ENCODE measurements around the gene STK35.

STK35 gene

GRCh38 chr20:2124564-2125213, 23.1 kb downstream of the STK35 start:
- Histone ChIP-seq H3K4me3 (ENCODE audit: low read length) (no peak overlapping the region), H3K9ac (ENCODE audit: low read depth, low read length) (no peak overlapping the region), H3K4me1 (ENCODE audit: insufficient read depth, low read length) (peaks cover 4% of the 10 kb centered on the region; the same call in 1 of the 2 replicates), H3K36me3 (ENCODE audit: insufficient read depth, low read length) (peaks cover 14% of the 10 kb centered on the region), H3K9me3 (ENCODE audit: insufficient read depth, low read depth, low read length) (no peaks in the 10 kb centered on the region), H3K27ac (ENCODE audit: low read depth, low read length) (no peak overlapping the region), H3K27me3 (ENCODE audit: insufficient read depth, low read length) (no peaks in the 10 kb centered on the region)
- 88% methylated on average over 7 of the region's 7 CpGs for WGBS

- H3K27ac ChIP-seq (ENCODE audit: low read depth, low read length) = no peak overlapping the region
- H3K4me3 ChIP-seq (ENCODE audit: low read length) = no peak overlapping the region
- WGBS = 94% methylated on average over 7 of the region's 7 CpGs
- H3K36me3 ChIP-seq (ENCODE audit: insufficient read depth, low read length) = peaks cover 7% of the 10 kb centered on the region
- H3K9ac ChIP-seq (ENCODE audit: low read depth, low read length) = no peak overlapping the region
- no peaks in the 10 kb centered on the region for H3K9me3 ChIP-seq (ENCODE audit: insufficient read depth, low read depth, low read length)
- H3K27me3 ChIP-seq (ENCODE audit: insufficient read depth, low read length) = no peaks in the 10 kb centered on the region
- H3K4me1 ChIP-seq (ENCODE audit: insufficient read depth, low read length) = peaks cover 13% of the 10 kb centered on the region
Observed at GRCh38 chr20:2125474-2126112, 24.0 kb downstream of the STK35 start.

- WGBS = 88% methylated on average over 1 of the region's 1 CpG
- no peak overlapping the region for H3K27ac ChIP-seq (ENCODE audit: low read depth, low read length)
- peaks cover 19% of the 10 kb centered on the region for H3K4me1 ChIP-seq (ENCODE audit: insufficient read depth, low read length)
- H3K36me3 ChIP-seq (ENCODE audit: insufficient read depth, low read length) = peaks cover 7% of the 10 kb centered on the region
- H3K9me3 ChIP-seq (ENCODE audit: insufficient read depth, low read depth, low read length) = no peaks in the 10 kb centered on the region
- H3K4me3 ChIP-seq (ENCODE audit: low read length) = no peak overlapping the region
- H3K9ac ChIP-seq (ENCODE audit: low read depth, low read length) = no peak overlapping the region
- no peaks in the 10 kb centered on the region for H3K27me3 ChIP-seq (ENCODE audit: insufficient read depth, low read length)
Observed at GRCh38 chr20:2127238-2127637, 25.6 kb downstream of the STK35 start.

- Histone ChIP-seq H3K4me1 (ENCODE audit: insufficient read depth, low read length) (peaks cover 28% of the 10 kb centered on the region), H3K36me3 (ENCODE audit: insufficient read depth, low read length) (peaks cover 7% of the 10 kb centered on the region), H3K9ac (ENCODE audit: low read depth, low read length) (no peak overlapping the region), H3K4me3 (ENCODE audit: low read length) (no peak overlapping the region), H3K9me3 (ENCODE audit: insufficient read depth, low read depth, low read length) (no peaks in the 10 kb centered on the region), H3K27me3 (ENCODE audit: insufficient read depth, low read length) (no peaks in the 10 kb centered on the region), H3K27ac (ENCODE audit: low read depth, low read length) (no peak overlapping the region)
- 92% methylated on average over 6 of the region's 6 CpGs for WGBS
Observed at GRCh38 chr20:2128542-2128941, 26.9 kb downstream of the STK35 start.

- Histone ChIP-seq H3K36me3 (ENCODE audit: insufficient read depth, low read length) (peaks cover 7% of the 10 kb centered on the region), H3K4me1 (ENCODE audit: insufficient read depth, low read length) (peaks cover 32% of the 10 kb centered on the region), H3K9ac (ENCODE audit: low read depth, low read length) (no peak overlapping the region), H3K4me3 (ENCODE audit: low read length) (no peak overlapping the region), H3K9me3 (ENCODE audit: insufficient read depth, low read depth, low read length) (no peaks in the 10 kb centered on the region), H3K27me3 (ENCODE audit: insufficient read depth, low read length) (no peaks in the 10 kb centered on the region), H3K27ac (ENCODE audit: low read depth, low read length) (no peak overlapping the region)
- WGBS = 88% methylated on average over 14 of the region's 15 CpGs
Observed at GRCh38 chr20:2130062-2130591, 28.5 kb downstream of the STK35 start.

GRCh38 chr20:2130683-2131082, 29.1 kb downstream of the STK35 start:
- no peaks in the 10 kb centered on the region for H3K27me3 ChIP-seq (ENCODE audit: insufficient read depth, low read length)
- no peak overlapping the region for H3K27ac ChIP-seq (ENCODE audit: low read depth, low read length)
- no peaks in the 10 kb centered on the region for H3K9me3 ChIP-seq (ENCODE audit: insufficient read depth, low read depth, low read length)
- peaks cover 32% of the 10 kb centered on the region for H3K4me1 ChIP-seq (ENCODE audit: insufficient read depth, low read length)
- peaks cover 7% of the 10 kb centered on the region for H3K36me3 ChIP-seq (ENCODE audit: insufficient read depth, low read length)
- H3K4me3 ChIP-seq (ENCODE audit: low read length) = no peak overlapping the region
- no peak overlapping the region for H3K9ac ChIP-seq (ENCODE audit: low read depth, low read length)
- WGBS = 31% methylated on average over 8 of the region's 9 CpGs

- Histone ChIP-seq H3K4me1 (ENCODE audit: insufficient read depth, low read length) (peaks cover 32% of the 10 kb centered on the region), H3K36me3 (ENCODE audit: insufficient read depth, low read length) (peaks cover 7% of the 10 kb centered on the region), H3K9me3 (ENCODE audit: insufficient read depth, low read depth, low read length) (no peaks in the 10 kb centered on the region), H3K9ac (ENCODE audit: low read depth, low read length) (no peak overlapping the region), H3K4me3 (ENCODE audit: low read length) (no peak overlapping the region), H3K27ac (ENCODE audit: low read depth, low read length) (no peak overlapping the region), H3K27me3 (ENCODE audit: insufficient read depth, low read length) (no peaks in the 10 kb centered on the region)
- WGBS = 98% methylated on average over 3 of the region's 3 CpGs
Observed at GRCh38 chr20:2131366-2131765, 29.7 kb downstream of the STK35 start.

GRCh38 chr20:2132461-2132901, 30.9 kb downstream of the STK35 start:
- peaks cover 32% of the 10 kb centered on the region for H3K4me1 ChIP-seq (ENCODE audit: insufficient read depth, low read length)
- H3K4me3 ChIP-seq (ENCODE audit: low read length) = no peak overlapping the region
- H3K9me3 ChIP-seq (ENCODE audit: insufficient read depth, low read depth, low read length) = no peaks in the 10 kb centered on the region
- H3K9ac ChIP-seq (ENCODE audit: low read depth, low read length) = no peak overlapping the region
- no peaks in the 10 kb centered on the region for H3K27me3 ChIP-seq (ENCODE audit: insufficient read depth, low read length)
- H3K36me3 ChIP-seq (ENCODE audit: insufficient read depth, low read length) = peaks cover 11% of the 10 kb centered on the region
- 98% methylated on average over 3 of the region's 3 CpGs for WGBS
- no peak overlapping the region for H3K27ac ChIP-seq (ENCODE audit: low read depth, low read length)

GRCh38 chr20:2133318-2134183, 31.9 kb downstream of the STK35 start:
- no peak overlapping the region for H3K9ac ChIP-seq (ENCODE audit: low read depth, low read length)
- H3K27me3 ChIP-seq (ENCODE audit: insufficient read depth, low read length) = no peaks in the 10 kb centered on the region
- peaks cover 10% of the 10 kb centered on the region; the same call in 1 of the 2 replicates for H3K36me3 ChIP-seq (ENCODE audit: insufficient read depth, low read length)
- H3K4me1 ChIP-seq (ENCODE audit: insufficient read depth, low read length) = peaks cover 32% of the 10 kb centered on the region
- WGBS = 92% methylated on average over 9 of the region's 9 CpGs
- no peak overlapping the region for H3K4me3 ChIP-seq (ENCODE audit: low read length)
- H3K9me3 ChIP-seq (ENCODE audit: insufficient read depth, low read depth, low read length) = no peaks in the 10 kb centered on the region
- H3K27ac ChIP-seq (ENCODE audit: low read depth, low read length) = no peak overlapping the region

- Histone ChIP-seq H3K36me3 (ENCODE audit: insufficient read depth, low read length) (peaks cover 13% of the 10 kb centered on the region; the same call in 1 of the 2 replicates), H3K27ac (ENCODE audit: low read depth, low read length) (no peak overlapping the region), H3K27me3 (ENCODE audit: insufficient read depth, low read length) (no peaks in the 10 kb centered on the region), H3K4me3 (ENCODE audit: low read length) (no peak overlapping the region), H3K9ac (ENCODE audit: low read depth, low read length) (no peak overlapping the region), H3K9me3 (ENCODE audit: insufficient read depth, low read depth, low read length) (no peaks in the 10 kb centered on the region), H3K4me1 (ENCODE audit: insufficient read depth, low read length) (peaks cover 24% of the 10 kb centered on the region)
- 92% methylated on average over 4 of the region's 4 CpGs for WGBS
Observed at GRCh38 chr20:2135013-2135412, 33.4 kb downstream of the STK35 start.

GRCh38 chr20:2136275-2136674, 34.6 kb downstream of the STK35 start:
- WGBS = 90% methylated on average over 4 of the region's 4 CpGs

More at GRCh38 chr20:2136275-2136674, 34.6 kb downstream of the STK35 start:
- no peaks in the 10 kb centered on the region for H3K27me3 ChIP-seq (ENCODE audit: insufficient read depth, low read length)
- H3K36me3 ChIP-seq (ENCODE audit: insufficient read depth, low read length) = peaks cover 13% of the 10 kb centered on the region; the same call in 1 of the 2 replicates
- H3K27ac ChIP-seq (ENCODE audit: low read depth, low read length) = no peak overlapping the region
- H3K9me3 ChIP-seq (ENCODE audit: insufficient read depth, low read depth, low read length) = no peaks in the 10 kb centered on the region
- H3K4me1 ChIP-seq (ENCODE audit: insufficient read depth, low read length) = peaks cover 12% of the 10 kb centered on the region; the same call in 1 of the 2 replicates
- H3K4me3 ChIP-seq (ENCODE audit: low read length) = no peak overlapping the region
- no peak overlapping the region for H3K9ac ChIP-seq (ENCODE audit: low read depth, low read length)
